NCI-H1436 treated with DMSO at 0.1 percent for 48 hours (cell line): ENCODE data around the gene TRHDE.

Source experiments
- DNase-seq: peaks from one replicate; lab custom pipeline; 2025; lab: John Stamatoyannopoulos, UW

Gene TRHDE

DNA sequence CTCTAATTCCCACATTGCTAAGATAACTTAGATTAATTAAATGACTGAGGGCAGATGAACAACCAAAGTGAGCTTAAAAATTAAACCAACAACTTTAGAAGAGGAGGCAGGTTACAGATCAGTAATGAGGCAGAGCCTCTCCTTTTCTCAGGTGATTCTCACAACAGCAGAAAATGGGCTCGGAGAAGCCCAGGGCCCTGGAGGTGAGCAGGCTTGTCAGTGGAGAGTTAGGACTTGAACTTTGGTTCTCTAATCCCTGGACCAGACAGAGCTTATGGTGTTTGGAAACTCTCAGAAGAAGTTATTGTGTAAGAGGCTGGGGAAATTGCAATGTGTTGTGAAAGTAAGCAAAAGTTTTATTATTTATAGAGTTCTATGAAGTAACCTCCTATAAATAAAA lies 2.8 kb downstream of the TRHDE start:
- no peak for DNase-seq

DNA sequence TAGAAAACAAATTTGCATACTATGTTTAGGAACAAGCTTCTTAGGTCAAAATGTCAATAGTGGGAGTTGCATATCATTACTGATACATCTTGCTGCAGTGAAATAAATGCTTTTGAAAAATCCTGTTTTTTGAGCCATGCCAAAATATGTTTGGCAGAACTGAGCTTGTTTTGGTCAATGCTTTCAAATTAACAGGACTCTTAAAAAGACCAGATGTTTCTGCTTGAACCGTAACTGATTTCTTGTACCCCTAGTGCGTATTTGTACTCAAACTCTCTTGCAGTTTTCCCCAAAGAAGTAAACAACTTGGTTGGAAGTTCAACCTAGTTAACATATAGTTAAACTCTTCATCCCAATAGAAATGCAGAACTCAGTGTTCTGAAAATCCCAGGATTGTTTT lies 3.4 kb downstream of the TRHDE start:
- DNase-seq, result no peak

DNA sequence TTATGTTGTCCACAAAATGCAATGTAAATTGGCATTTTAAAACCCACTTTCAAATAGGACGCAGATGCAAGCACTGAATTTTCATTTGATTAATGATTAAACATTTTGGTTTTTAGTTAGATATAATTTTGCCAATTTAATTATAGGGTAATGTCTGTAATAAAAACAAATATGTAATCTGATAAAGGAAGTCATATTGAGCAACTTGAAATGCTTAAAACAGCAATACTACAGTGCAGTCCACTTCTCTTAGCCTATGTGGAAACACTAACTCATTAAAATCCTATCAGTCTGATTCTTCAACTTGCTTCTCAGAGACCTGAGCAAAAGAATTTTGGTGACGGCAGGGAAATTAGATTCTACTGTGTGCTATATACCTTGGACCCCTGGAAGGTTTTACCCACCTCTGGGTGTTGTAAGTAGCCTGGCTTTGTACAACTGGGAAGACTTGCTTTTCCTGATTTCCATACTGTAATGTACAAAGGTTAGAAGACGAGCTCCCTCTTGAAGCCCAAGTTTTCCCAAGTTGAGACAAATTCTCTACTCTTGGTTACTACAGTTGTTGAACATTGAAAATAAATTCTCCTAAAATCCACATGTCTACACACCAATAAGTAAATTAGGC lies 4.1 kb downstream of the TRHDE start:
- DNase-seq, result no peak

DNA sequence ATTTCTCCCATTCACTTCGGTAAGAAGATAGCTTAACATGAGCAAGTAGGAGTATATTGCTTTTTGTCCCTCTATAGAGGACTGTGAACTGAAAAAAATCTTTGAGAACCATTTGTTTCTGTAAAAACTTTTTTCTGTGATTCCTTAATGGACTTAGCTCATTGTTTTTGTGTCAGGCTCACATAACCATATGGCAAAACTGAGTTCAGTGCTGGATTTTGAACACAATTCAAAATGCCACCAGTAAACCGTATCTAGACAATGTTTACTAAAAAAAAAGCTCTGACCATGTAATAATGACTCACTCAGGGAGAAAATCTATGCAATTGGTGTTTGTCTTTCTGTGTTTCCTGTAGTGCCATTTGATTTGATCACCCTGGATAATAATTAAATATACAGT lies 5.2 kb downstream of the TRHDE start:
- DNase-seq, result no peak

DNA sequence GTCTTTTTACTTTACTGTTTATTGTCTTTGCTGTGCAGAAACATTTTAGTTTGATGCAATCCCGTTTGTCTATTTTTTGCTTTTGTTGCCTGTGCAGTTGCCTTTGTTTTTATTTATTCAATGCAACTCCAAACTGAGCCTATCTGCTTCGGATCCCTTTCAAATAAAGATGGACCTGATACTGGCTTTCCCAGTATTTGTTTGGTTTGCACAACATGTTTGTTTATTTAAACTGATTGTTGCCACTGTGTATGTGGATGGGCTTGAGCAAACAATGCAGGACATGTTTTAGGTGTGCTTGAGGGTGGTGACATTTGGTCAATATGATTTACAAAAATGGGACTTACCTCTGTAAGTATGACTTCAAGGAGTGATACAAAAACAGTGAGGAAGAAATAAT lies 6.7 kb downstream of the TRHDE start:
- DNase-seq, result no peak

DNA sequence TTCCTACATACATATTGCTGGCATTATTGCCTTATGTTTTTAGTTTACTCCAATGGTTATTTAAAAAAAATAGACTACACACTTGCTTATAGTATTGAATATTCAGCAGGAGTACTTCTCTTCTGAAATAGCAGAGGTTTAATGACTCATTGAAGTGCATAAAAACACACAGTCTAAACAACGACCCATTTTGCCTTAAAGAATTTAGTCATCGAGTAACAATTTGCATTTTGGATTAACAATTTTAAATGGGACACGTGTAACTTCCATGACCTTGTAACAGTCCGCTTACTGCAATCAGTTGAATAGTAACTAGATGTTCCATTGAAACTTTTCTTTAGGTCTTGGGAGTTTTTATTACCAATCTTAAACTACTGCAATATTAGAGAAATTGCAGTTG lies 9.0 kb downstream of the TRHDE start:
- no peak for DNase-seq

DNA sequence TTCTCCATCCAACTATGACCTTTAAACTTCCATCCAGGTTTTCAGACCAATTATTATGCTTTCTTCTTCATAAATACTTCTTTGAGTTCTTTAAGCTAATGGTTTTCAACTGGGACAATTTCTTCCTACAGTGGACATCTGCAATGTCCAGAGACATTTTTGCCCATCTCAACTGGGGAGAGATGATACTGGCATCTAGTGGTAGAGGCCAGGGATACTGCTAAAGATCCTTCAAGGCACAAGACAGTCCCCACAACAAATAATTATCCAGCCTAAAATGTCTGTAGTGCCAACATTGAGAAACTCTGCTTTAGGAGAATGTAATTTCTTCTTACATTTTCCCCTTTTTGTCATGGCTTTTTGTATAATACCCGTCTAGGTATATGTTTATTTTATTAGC lies 10.6 kb downstream of the TRHDE start:
- DNase-seq, result no peak

DNA sequence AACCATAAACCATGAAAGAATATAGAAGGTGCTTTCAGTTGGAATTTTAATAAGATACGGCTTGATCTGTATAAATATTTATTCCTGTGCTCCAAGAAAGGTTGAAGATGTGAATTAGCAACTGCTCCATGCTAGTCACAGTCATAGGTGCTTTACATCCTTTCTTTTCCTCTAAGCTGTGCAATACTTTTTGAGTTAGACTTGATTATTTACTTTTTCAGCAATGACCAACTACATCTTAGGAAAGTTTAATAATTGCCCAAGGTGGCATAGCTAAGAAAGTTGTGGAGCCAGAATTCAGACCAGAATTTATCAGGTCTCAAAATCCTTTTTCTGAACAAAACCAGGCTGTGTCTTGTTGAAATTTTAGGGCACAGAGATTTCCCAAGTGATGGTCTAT lies 13.7 kb downstream of the TRHDE start:
- no peak for DNase-seq

DNA sequence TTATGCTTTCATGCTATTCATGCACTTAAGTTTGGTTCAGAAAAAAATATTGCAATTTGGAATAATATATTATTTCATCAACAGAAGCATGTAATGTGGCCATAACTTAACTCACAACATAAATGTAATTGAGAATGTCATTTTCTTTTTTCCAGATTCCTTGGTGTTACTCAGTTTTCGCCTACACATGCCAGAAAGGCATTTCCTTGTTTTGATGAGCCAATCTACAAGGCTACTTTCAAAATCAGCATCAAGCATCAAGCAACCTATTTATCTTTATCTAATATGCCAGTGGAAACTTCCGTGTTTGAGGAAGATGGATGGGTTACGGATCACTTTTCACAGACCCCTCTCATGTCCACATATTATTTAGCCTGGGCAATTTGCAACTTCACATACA lies 14.4 kb downstream of the TRHDE start:
- DNase-seq, result no peak

DNA sequence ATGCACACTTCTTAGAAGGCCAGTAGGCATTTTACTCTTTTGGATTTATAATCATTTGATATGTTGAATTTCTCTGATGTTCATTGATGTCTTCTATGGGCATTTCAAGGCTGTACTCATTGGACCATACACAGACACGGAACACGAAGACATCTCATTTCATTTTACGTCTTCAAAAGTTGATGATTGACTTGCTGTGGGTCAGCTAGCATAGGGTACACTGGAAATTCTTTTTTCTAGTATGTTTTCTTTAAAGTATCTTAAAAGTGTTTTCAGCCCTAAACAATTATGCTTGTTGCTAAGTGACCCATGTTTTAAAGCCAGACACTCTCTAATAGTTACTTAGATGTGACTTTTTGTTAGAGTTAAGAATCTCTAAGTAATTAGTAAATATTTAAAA lies 16.3 kb downstream of the TRHDE start:
- DNase-seq, result no peak

DNA sequence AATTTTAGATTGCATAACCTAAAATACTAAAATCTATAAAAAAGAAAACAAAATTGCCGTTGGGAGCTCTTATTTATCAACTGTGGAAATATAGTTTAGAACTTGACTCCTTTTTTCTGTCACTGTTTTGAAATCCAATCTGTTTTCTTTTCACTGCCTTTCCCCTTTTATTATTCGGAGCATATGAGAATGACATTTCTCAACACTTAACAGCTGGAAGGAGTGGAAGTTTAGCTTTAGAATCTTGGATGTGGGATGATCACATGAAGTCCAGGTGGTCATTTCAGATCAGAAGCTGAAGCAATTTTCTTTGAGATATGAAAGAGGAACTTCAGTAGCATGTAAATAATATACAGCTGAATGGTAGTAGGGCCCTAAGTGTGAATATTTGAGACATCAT lies 16.7 kb downstream of the TRHDE start:
- no peak for DNase-seq

DNA sequence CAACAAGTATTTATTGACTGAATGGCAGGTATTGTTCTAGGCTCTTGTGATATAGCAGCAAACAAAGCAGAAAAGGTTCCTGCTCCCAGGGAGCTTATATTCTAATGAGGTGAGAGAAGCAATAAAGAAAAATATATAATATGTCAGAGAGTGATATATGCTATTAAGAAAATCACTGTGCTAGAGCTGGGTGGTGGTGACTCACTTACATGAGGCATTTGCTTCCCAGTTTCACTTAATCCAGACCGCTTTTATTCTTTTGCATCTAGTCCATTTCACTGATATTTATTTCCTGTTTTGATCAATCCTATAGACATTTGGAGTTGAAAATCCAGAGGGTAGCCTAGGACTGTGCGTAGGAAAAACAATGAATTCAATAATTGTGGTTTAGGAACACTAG lies 17.5 kb downstream of the TRHDE start:
- DNase-seq, result no peak

DNA sequence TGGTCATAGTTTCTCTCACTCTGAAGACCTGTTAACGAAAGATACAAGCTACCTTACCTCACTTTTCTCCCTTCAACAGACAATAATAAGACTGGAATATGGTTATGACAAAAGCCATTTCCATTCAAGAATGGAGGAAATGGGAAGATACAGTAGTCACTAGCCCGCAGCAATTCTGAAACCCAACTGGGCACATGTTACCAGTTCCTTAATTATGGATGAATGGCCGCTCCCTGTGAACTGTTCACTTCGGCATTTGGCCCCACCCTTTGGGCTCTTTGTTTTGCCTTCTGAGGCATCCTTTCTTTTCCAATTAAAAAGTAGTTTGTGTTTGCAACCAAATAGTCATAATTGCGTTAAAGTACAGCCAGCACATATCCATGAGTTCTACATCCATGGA lies 19.0 kb downstream of the TRHDE start:
- no peak for DNase-seq

DNA sequence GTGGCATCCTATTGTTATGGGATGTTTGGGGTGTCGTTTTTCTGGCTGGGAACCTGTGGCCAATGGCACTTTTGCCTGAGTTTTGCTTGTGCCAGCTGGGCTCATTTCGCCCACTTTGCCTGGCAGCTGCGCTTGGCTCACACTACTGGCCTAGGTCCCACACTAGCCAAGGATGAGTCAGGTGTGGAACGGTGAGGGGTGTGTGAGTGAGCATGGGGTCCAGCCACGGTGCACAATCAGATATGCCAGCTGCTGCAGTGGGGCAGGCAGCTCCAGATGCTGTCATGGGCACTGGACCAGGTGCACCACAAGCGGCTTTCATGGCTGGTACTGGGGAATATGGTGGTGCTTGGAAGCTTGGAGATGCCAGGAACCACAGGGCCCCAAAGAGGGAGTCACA lies 21.5 kb downstream of the TRHDE start:
- DNase-seq, result no peak

DNA sequence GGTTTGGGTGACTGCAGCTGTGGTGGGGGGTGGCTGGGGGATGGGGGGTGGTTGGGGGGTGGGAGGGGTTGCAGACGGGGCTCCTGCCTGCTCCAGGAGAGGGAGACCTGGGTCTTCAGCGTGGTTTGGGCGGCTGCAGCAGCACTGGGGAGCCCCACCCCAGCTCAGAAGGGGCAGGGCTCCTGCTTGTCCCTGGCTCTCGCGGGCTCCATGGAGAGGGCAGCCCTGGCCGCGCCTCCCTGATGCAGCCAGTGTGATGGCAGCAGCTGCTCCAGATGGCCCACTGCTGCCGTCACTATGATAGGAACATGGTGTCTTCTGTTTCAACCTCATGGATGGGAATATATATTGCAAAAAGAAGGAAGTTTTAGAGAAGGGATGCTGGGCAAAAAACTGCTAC lies 22.9 kb downstream of the TRHDE start:
- DNase-seq, result no peak

DNA sequence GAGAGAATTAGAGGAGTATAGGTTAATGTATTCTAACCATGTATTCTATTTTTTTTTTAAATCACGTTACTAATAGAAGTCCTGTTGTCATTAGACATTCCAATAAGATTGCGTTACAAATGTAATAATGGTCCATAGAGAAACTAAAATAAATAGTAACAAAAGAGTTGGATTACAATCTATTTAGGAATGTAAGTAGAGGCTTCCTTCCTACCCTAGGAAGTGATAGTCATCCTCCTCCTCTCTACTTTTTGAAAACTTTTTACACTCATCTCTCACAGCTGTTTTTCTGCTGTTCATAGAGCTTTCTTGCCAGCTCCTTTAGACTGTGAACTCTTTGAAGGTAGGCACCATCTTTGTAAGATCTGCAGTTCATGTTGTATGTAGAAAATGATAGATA lies 23.6 kb downstream of the TRHDE start:
- DNase-seq, result no peak

DNA sequence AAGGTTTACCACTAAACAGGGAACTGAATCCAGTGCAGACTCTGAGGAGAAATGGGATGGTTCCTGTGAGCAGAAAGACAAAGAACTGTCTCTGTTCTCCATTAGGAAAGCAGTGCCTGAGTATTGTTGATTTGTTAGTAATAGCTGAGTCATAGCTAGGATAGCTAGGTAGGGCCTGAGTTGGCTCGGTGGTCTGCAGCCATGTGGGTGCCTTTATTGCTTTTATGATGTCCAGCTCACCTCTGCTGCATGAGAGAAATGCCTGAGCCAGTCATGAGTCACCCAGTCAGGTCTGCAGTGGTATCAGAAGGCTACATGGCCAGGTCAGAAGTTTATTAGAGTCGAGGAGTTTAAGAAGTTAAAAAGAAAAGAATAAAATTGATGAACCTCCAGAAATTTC lies 24.2 kb downstream of the TRHDE start:
- no peak for DNase-seq

DNA sequence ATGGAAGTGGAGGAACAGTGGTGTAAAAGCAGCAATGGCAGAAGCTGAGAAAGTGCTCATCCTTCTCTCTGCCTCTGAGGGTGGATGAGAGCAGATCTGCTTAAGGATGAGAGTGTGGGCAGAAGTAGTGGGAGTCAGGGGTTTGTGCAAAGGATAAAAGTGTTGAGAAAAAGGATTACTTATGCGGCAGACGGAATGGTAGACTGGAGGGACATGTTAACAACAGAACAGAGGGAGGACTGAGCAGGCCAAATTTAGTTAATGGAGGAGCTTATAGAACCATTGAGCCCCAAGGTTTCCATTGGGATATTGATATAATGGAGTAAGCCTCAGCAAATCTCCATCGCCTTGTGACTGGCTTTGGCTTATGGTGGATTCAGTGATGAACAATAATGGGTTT lies 25.5 kb downstream of the TRHDE start:
- DNase-seq, result no peak

DNA sequence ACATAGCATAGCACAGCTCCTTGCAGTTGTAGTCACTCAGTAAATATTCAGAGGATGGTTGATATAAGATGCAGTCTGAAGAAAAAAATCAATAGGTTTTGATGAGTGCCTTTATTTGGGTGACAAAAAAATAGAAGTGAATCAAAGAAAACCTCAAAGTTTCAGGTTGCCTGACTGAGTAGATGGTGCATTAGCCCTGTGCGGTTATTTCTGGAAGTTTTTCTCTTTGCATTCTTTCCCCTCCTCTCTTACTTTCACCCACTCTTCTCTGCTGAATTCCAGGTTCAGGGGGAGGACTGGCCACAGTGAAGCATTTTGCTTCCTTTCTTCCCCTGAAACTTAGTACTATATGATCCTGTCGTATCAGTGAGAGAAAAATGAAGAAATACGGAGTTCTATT lies 28.6 kb downstream of the TRHDE start:
- no peak for DNase-seq

DNA sequence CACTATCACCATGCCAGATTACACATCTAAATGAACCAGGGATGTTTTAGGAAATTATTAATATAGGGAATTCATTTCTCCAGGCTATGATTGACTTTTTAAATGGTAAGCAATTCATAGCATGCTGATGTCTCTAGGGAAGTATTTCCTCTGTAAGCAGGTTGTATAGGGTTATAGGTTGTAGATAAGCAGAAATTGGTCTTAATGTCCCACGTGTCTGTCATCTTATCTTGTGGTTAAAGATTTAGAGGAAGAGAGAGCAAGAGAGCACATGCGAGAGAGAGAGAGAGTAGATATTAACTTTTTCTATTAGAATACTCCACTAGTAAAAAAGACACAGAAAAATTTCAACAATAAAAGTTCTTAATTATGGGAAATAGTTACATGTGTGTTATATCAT lies 32.6 kb downstream of the TRHDE start:
- DNase-seq, result no peak

DNA sequence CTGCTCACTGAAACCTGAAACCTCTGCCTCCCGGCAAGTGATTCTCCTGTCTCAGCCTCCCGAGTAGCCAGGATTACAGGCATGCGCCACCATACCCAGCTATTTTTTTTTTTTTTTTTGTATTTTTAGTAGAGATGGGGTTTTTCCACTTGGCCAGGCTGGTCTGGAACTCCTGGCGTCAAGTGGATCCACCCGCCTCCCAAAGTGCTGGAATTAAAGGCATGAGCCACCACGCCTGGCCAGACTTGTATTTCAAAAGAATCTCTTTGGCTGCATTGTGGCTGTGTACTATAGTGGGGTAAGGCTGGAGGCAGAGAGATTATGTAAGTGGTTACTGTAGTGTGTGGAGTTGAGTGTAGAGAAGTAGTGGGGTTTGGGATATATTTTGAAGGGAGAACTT lies 35.1 kb downstream of the TRHDE start:
- DNase-seq, result no peak

DNA sequence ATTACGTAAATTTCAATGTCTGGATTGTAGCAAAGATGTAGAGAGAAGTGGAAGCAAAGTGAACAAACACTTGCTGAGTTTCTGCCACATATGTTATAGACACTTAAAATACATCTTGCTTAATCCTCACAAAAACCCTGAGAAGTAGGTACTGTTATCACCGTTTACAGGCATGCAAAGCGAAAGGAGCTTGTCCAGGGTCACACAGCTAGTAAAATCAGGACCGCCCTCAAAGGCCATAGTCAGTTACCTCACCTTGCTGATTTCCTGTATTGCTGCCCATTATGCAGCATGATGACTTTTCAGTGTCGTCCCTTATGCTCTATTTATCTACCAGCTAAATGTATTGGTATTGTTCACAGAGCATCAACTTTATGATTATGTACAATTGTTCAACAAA lies 39.8 kb downstream of the TRHDE start:
- no peak for DNase-seq

DNA sequence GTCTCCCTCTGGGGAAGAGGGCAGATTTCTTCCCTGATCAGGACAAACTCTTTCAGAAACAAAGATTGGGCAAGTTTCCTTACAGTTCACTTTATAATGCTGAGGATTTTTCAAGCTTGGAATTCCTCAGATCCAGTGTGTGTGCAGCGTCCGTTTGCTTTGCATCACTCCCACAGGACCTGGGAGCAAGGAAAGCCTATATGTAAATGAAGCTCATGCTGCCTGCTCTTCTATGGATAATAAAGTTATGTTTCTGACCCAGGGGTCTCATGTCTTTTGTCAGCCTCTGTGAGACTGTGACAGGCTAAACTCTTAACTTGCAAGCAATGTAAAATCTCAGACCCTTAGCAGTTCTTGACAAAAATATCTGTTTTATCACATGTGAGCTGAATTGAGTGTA lies 41.6 kb downstream of the TRHDE start:
- DNase-seq, result no peak

DNA sequence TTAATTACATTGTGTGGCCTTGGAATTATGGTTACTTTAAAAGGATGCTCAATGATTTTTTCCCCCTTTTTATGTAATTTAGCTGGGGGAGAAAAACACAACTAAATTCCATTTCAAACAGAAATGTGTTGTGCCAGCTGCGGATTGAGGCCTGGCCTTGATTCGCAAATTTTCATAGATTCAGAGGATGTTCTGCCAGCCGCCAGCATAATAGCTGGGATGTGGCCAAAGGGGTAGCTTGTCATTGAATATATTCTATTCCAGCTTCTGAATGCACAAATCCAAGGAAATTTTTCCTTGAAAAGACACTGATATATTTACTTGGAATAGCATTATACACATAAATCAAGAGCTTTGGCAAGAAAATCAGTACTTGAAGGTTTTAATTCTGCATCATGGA lies 43.7 kb downstream of the TRHDE start:
- DNase-seq, result no peak

DNA sequence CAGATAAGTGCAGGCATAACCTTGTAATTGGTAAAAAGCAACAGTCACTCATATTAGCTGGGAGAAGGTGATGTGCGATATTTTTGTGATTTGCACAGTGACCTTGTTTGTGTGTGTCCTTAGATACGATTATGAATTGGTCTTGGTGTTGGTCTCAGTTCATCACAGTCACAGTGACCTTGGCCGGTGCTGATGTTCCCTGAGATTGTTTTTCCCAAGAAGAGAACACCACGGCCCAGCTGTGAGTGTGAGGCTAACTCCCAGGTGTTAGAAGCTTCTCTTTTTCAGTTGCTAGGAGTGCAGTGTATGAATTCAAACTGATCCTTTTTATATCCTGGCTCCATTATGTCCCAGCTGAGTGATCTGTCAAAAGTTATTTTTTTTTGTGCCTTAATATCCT lies 46.2 kb downstream of the TRHDE start:
- DNase-seq, result no peak
